ENCODE results near the gene DCAF5. TPM values are rescaled to one million over a fixed set of nuclear protein-coding genes. Genes with fewer than 3 reads are reported as not detected.

The DCAF5 gene
- total RNA-seq, 1 donor from 2014 or later = 20.9 TPM

- peaks cover 7 to 27% (median 25%) of the 10 kb centered on the region in 3 donors for H3K36me3 ChIP-seq (ENCODE audit: control insufficient read depth in 3 of 3, insufficient read depth in 3 of 3, low read length in 3 of 3)
- H3K4me1 ChIP-seq (ENCODE audit: control insufficient read depth in 3 of 3, insufficient read depth in 3 of 3, low read length in 3 of 3) = peaks cover 8 to 11% (median 10%) of the 10 kb centered on the region in 3 donors
- no peak overlapping the region for H3K4me3 ChIP-seq (ENCODE audit: low read length in 3 of 3)
- no peak overlapping the region for H3K27ac ChIP-seq (ENCODE audit: low read depth, low read length)
- H3K9me3 ChIP-seq (ENCODE audit: control insufficient read depth in 3 of 3, low read length in 3 of 3) = no peaks in the 10 kb centered on the region
- H3K9ac ChIP-seq (ENCODE audit: low read depth in 1 of 3, low read length in 3 of 3) = no peak overlapping the region
- H3K27me3 ChIP-seq (ENCODE audit: control insufficient read depth in 3 of 3, insufficient read depth in 3 of 3, low read length in 3 of 3) = no peaks in the 10 kb centered on the region
These were observed 61.9 kb downstream of the DCAF5 start for GRCh38 chr14:69091006-69091405.

DNA sequence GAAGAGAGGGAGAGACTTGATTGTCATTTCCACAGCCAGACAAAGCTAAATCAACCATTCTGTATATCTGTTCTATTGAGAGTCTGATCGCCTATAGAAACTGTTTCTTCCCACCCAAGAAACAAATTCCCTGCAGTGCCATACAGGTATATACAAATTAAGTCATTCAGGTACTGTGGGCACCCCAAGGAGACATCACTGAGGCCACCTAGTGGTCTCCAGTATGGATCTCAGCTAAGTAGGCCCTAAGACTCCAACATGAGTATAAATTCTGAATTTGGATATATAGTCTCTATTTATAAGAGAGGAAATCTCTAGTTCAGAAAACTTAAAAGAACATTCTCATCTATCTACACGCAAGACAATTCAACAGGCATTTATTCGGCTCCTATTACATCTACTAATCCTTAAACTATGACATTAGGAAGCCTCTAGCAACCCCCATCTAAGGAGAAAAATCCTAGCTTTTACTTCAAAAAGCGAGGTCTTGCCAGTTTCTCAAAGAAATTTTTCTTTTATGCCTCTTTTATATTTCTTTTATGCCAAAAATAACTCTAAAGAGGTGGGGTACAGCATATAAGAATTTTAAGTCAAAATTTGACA lies 62.6 kb downstream of the DCAF5 start:
- Histone ChIP-seq H3K27ac (ENCODE audit: low read depth, low read length) (no peak overlapping the region), H3K9ac (ENCODE audit: low read depth in 1 of 3, low read length in 3 of 3) (no peak overlapping the region)

DNA sequence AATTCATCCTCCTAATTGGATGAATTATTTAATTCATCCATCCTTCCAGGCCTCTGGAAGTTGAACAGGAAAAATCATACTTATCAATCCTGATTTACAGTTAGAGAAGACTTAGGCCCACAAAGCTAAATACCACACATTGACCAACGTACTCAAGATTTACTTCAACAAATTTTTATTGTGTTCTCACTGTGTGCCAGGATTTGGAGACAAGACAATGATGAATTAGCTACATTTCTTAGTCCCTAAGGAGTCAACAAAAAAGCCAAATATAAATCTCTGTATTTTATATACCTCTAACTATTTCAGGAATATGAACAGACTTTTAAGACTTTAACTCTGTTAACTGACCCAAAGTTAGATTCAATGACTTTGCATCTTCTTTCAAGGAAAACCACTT lies 63.9 kb downstream of the DCAF5 start:
- Histone ChIP-seq H3K36me3 (ENCODE audit: control insufficient read depth in 3 of 3, insufficient read depth in 3 of 3, low read length in 3 of 3) (peaks cover 9 to 35% (median 29%) of the 10 kb centered on the region in 3 donors), H3K9ac (ENCODE audit: low read depth in 1 of 3, low read length in 3 of 3) (no peak overlapping the region), H3K9me3 (ENCODE audit: control insufficient read depth in 3 of 3, low read length in 3 of 3) (no peaks in the 10 kb centered on the region), H3K27ac (ENCODE audit: low read depth, low read length) (no peak overlapping the region), H3K4me3 (ENCODE audit: low read length in 3 of 3) (no peak overlapping the region), H3K27me3 (ENCODE audit: control insufficient read depth in 3 of 3, insufficient read depth in 3 of 3, low read length in 3 of 3) (no peaks in the 10 kb centered on the region), H3K4me1 (ENCODE audit: control insufficient read depth in 3 of 3, insufficient read depth in 3 of 3, low read length in 3 of 3) (peaks cover 8 to 10% (median 10%) of the 10 kb centered on the region in 3 donors)

More for the DNA sequence above, 62.6 kb downstream of the DCAF5 start:
- no peaks in the 10 kb centered on the region for H3K9me3 ChIP-seq (ENCODE audit: control insufficient read depth in 3 of 3, low read length in 3 of 3)
- peaks cover 8 to 11% (median 10%) of the 10 kb centered on the region in 3 donors for H3K4me1 ChIP-seq (ENCODE audit: control insufficient read depth in 3 of 3, insufficient read depth in 3 of 3, low read length in 3 of 3)
- peaks cover 7 to 27% (median 27%) of the 10 kb centered on the region in 3 donors for H3K36me3 ChIP-seq (ENCODE audit: control insufficient read depth in 3 of 3, insufficient read depth in 3 of 3, low read length in 3 of 3)
- H3K27me3 ChIP-seq (ENCODE audit: control insufficient read depth in 3 of 3, insufficient read depth in 3 of 3, low read length in 3 of 3) = no peaks in the 10 kb centered on the region
- no peak overlapping the region for H3K4me3 ChIP-seq (ENCODE audit: low read length in 3 of 3)

DNA sequence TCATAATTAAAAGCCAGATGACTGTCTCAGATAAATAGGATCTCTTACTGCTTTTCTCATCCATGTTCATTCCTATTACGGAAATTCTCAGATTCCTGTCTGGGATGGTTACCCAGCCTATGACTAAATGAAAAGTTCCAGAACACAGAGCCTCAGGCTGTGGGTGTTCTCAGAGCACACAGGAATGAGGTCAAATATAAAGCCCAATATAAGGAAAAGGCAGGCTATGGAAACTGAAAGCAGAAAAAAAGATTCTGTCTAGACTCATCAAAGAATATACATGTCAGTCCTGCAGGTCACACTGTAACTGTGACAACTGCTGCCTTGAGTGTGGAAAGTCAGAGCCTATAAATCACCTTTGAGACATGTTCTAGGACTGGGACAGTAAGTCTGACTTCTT lies 64.3 kb downstream of the DCAF5 start:
- H3K9ac ChIP-seq (ENCODE audit: low read depth in 1 of 3, low read length in 3 of 3) = no peak overlapping the region
- H3K27me3 ChIP-seq (ENCODE audit: control insufficient read depth in 3 of 3, insufficient read depth in 3 of 3, low read length in 3 of 3) = no peaks in the 10 kb centered on the region
- peaks cover 8 to 10% (median 9%) of the 10 kb centered on the region in 3 donors for H3K4me1 ChIP-seq (ENCODE audit: control insufficient read depth in 3 of 3, insufficient read depth in 3 of 3, low read length in 3 of 3)
- H3K4me3 ChIP-seq (ENCODE audit: low read length in 3 of 3) = no peak overlapping the region
- no peak overlapping the region for H3K27ac ChIP-seq (ENCODE audit: low read depth, low read length)
- H3K36me3 ChIP-seq (ENCODE audit: control insufficient read depth in 3 of 3, insufficient read depth in 3 of 3, low read length in 3 of 3) = peaks cover 9 to 37% (median 26%) of the 10 kb centered on the region in 3 donors
- no peaks in the 10 kb centered on the region for H3K9me3 ChIP-seq (ENCODE audit: control insufficient read depth in 3 of 3, low read length in 3 of 3)

DNA sequence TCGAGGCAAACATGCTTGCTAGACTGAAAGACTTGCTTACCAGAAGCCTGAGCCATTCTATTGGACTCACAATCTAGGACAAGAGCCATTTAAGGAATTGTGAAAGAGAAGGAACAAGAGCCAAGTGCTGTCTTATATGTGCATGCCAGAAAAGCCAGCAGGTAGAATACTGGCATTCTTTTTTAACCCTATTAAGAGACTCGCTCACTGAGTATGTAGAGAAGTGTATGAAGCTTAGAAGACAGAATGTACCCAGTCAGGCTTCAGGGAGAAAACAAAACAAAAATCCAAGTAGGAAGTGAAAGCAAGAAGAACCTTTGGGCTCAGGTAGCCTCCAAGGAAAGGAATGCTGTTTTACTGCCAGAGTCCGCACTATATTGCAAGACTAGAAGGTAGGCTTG lies 65.9 kb downstream of the DCAF5 start:
- H3K4me1 ChIP-seq (ENCODE audit: control insufficient read depth in 3 of 3, insufficient read depth in 3 of 3, low read length in 3 of 3) = peaks cover 8 to 10% (median 9%) of the 10 kb centered on the region in 3 donors
- peaks cover 9 to 42% (median 26%) of the 10 kb centered on the region in 3 donors for H3K36me3 ChIP-seq (ENCODE audit: control insufficient read depth in 3 of 3, insufficient read depth in 3 of 3, low read length in 3 of 3)
- no peaks in the 10 kb centered on the region for H3K9me3 ChIP-seq (ENCODE audit: control insufficient read depth in 3 of 3, low read length in 3 of 3)
- no peak overlapping the region for H3K4me3 ChIP-seq (ENCODE audit: low read length in 3 of 3)
- H3K27me3 ChIP-seq (ENCODE audit: control insufficient read depth in 3 of 3, insufficient read depth in 3 of 3, low read length in 3 of 3) = no peaks in the 10 kb centered on the region
- H3K27ac ChIP-seq (ENCODE audit: low read depth, low read length) = no peak overlapping the region
- H3K9ac ChIP-seq (ENCODE audit: low read depth in 1 of 3, low read length in 3 of 3) = no peak overlapping the region

DNA sequence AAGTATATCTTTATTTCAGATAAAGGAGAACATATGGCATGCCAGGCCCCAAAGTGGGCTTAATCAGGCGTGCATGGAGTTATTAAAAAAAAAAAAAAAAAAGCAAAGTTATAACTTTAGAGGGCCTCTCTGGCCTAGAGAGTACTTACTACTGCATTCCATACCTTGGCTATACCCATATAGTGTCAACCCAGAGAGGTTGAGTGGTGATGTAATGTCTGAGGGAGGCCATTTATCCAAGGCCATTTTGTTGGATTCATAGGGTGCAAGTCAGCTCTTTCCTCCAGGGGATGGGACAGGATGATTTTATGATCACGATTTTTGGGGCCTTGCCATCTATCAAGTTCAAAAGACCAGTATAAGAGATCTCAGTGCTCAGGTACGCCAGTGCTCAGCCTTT lies 66.4 kb downstream of the DCAF5 start:
- peaks cover 8 to 39% (median 24%) of the 10 kb centered on the region in 3 donors for H3K36me3 ChIP-seq (ENCODE audit: control insufficient read depth in 3 of 3, insufficient read depth in 3 of 3, low read length in 3 of 3)
- H3K27ac ChIP-seq (ENCODE audit: low read depth, low read length) = no peak overlapping the region

DNA sequence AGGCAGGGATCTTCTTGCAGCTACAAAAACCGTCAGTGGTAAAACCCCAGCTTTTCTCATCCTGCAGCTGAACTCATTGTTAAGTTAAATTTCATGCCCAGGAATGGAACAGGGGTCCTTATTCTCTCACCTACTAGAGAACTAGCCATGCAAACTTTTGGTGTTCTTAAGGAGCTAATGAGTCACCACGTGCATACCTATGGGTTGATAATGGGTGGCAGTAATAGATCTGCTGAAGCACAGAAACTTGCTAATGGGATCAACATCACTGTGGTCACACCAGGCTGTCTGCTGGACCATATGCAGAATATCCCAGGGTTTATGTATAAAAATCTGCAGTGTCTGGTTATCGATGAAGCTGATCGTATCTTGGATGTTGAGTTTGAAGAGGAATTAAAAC lies 68.9 kb downstream of the DCAF5 start:
- Histone ChIP-seq H3K36me3 (ENCODE audit: control insufficient read depth in 3 of 3, insufficient read depth in 3 of 3, low read length in 3 of 3) (peaks cover 2 to 27% (median 6%) of the 10 kb centered on the region in 3 donors), H3K27me3 (ENCODE audit: control insufficient read depth in 3 of 3, insufficient read depth in 3 of 3, low read length in 3 of 3) (no peaks in the 10 kb centered on the region), H3K9me3 (ENCODE audit: control insufficient read depth in 3 of 3, low read length in 3 of 3) (no peaks in the 10 kb centered on the region), H3K27ac (ENCODE audit: low read depth, low read length) (no peak overlapping the region), H3K4me3 (ENCODE audit: low read length in 3 of 3) (no peak overlapping the region), H3K9ac (ENCODE audit: low read depth in 1 of 3, low read length in 3 of 3) (no peak overlapping the region), H3K4me1 (ENCODE audit: control insufficient read depth in 3 of 3, insufficient read depth in 3 of 3, low read length in 3 of 3) (peaks cover 12 to 15% (median 12%) of the 10 kb centered on the region in 3 donors)

More for the DNA sequence above, 66.4 kb downstream of the DCAF5 start:
- no peak overlapping the region for H3K4me3 ChIP-seq (ENCODE audit: low read length in 3 of 3)
- H3K9ac ChIP-seq (ENCODE audit: low read depth in 1 of 3, low read length in 3 of 3) = no peak overlapping the region
- no peaks in the 10 kb centered on the region for H3K27me3 ChIP-seq (ENCODE audit: control insufficient read depth in 3 of 3, insufficient read depth in 3 of 3, low read length in 3 of 3)
- H3K4me1 ChIP-seq (ENCODE audit: control insufficient read depth in 3 of 3, insufficient read depth in 3 of 3, low read length in 3 of 3) = peaks cover 8 to 10% (median 9%) of the 10 kb centered on the region in 3 donors
- no peaks in the 10 kb centered on the region for H3K9me3 ChIP-seq (ENCODE audit: control insufficient read depth in 3 of 3, low read length in 3 of 3)

DNA sequence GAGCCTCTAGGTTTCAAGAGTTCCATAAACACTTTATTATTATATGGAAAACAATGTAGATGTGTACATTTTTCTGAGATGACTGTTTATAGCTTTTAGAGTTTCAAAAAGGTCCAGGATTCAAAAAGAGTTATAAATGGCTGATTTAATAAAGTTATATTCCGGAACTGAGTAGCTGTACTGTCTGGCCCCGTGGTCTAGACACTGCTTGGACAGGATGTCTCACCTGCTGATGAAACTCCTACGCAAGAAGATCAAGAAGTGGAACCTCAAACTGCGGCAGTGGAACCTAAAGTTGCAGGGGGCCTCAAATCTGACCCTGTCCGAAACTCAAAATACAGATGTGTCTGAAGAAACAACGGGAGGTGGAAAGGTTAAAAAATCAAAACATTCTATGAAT lies 69.7 kb downstream of the DCAF5 start:
- Histone ChIP-seq H3K36me3 (ENCODE audit: control insufficient read depth in 3 of 3, insufficient read depth in 3 of 3, low read length in 3 of 3) (peaks cover 2 to 26% (median 6%) of the 10 kb centered on the region in 3 donors), H3K27ac (ENCODE audit: low read depth, low read length) (no peak overlapping the region)

GRCh38 chr14:69081271-69081670 lies 71.6 kb downstream of the DCAF5 start:
- H3K4me1 ChIP-seq (ENCODE audit: control insufficient read depth in 3 of 3, insufficient read depth in 3 of 3, low read length in 3 of 3) = peaks cover 4% of the 10 kb centered on the region in 3 donors
- H3K27me3 ChIP-seq (ENCODE audit: control insufficient read depth in 3 of 3, insufficient read depth in 3 of 3, low read length in 3 of 3) = no peaks in the 10 kb centered on the region
- no peak overlapping the region for H3K4me3 ChIP-seq (ENCODE audit: low read length in 3 of 3)
- H3K36me3 ChIP-seq (ENCODE audit: control insufficient read depth in 3 of 3, insufficient read depth in 3 of 3, low read length in 3 of 3) = peaks cover 2 to 23% (median 6%) of the 10 kb centered on the region in 3 donors
- H3K9me3 ChIP-seq (ENCODE audit: control insufficient read depth in 3 of 3, low read length in 3 of 3) = no peaks in the 10 kb centered on the region
- no peak overlapping the region for H3K27ac ChIP-seq (ENCODE audit: low read depth, low read length)
- no peak overlapping the region for H3K9ac ChIP-seq (ENCODE audit: low read depth in 1 of 3, low read length in 3 of 3)

More for the DNA sequence above, 69.7 kb downstream of the DCAF5 start:
- H3K27me3 ChIP-seq (ENCODE audit: control insufficient read depth in 3 of 3, insufficient read depth in 3 of 3, low read length in 3 of 3) = no peaks in the 10 kb centered on the region
- H3K4me1 ChIP-seq (ENCODE audit: control insufficient read depth in 3 of 3, insufficient read depth in 3 of 3, low read length in 3 of 3) = peaks cover 12% of the 10 kb centered on the region in 3 donors
- no peak overlapping the region for H3K4me3 ChIP-seq (ENCODE audit: low read length in 3 of 3)
- H3K9ac ChIP-seq (ENCODE audit: low read depth in 1 of 3, low read length in 3 of 3) = no peak overlapping the region
- no peaks in the 10 kb centered on the region for H3K9me3 ChIP-seq (ENCODE audit: control insufficient read depth in 3 of 3, low read length in 3 of 3)

DNA sequence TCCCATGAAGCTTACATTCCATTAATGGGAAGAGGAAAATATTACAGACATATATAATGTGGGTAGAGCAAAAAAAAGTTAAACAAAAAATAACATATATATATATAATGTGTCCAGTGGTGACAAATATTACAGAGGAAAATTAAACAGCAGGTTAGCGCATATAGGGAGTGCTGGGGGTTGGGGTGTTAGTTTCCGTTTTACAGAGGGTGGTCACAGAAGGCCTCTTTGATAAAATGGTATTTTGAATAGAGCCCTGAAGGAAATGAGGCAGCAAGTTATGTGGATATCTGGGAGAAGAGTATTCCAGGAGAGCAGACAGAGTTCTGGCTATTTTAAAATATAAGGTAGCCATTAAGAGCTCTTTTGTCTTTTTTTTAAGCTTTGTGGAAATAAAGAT lies 73.2 kb downstream of the DCAF5 start:
- no peaks in the 10 kb centered on the region for H3K27me3 ChIP-seq (ENCODE audit: control insufficient read depth in 3 of 3, insufficient read depth in 3 of 3, low read length in 3 of 3)
- H3K4me1 ChIP-seq (ENCODE audit: control insufficient read depth in 3 of 3, insufficient read depth in 3 of 3, low read length in 3 of 3) = peaks cover 4% of the 10 kb centered on the region in 3 donors
- no peak overlapping the region for H3K9ac ChIP-seq (ENCODE audit: low read depth in 1 of 3, low read length in 3 of 3)
- H3K9me3 ChIP-seq (ENCODE audit: control insufficient read depth in 3 of 3, low read length in 3 of 3) = no peaks in the 10 kb centered on the region
- no peak overlapping the region for H3K27ac ChIP-seq (ENCODE audit: low read depth, low read length)
- peaks cover 0 to 20% (median 3%) of the 10 kb centered on the region in 3 donors for H3K36me3 ChIP-seq (ENCODE audit: control insufficient read depth in 3 of 3, insufficient read depth in 3 of 3, low read length in 3 of 3)
- no peak overlapping the region for H3K4me3 ChIP-seq (ENCODE audit: low read length in 3 of 3)

Data from skeletal muscle tissue (tissue), 4 donors.